HEK293T (cell line): Measurements from ENCODE around the gene RPTOR.

Experiments
- BHLHE40 ChIP-seq: fragments of 450-650 bp; IDR thresholded peaks from 2 replicates; pipeline ENCODE4 v1.6.1; 2016; ENCODE audit warnings: mild to moderate bottlenecking, moderate library complexity, borderline replicate concordance
- SUZ12 ChIP-seq: fragments of 450-650 bp; IDR thresholded peaks from 2 replicates; pipeline ENCODE4 v1.6.1; 2016; ENCODE audit warnings: mild to moderate bottlenecking
- TARDBP ChIP-seq: fragments of 450-650 bp; IDR thresholded peaks from 2 replicates; pipeline ENCODE4 v1.6.1; 2016

DNA sequence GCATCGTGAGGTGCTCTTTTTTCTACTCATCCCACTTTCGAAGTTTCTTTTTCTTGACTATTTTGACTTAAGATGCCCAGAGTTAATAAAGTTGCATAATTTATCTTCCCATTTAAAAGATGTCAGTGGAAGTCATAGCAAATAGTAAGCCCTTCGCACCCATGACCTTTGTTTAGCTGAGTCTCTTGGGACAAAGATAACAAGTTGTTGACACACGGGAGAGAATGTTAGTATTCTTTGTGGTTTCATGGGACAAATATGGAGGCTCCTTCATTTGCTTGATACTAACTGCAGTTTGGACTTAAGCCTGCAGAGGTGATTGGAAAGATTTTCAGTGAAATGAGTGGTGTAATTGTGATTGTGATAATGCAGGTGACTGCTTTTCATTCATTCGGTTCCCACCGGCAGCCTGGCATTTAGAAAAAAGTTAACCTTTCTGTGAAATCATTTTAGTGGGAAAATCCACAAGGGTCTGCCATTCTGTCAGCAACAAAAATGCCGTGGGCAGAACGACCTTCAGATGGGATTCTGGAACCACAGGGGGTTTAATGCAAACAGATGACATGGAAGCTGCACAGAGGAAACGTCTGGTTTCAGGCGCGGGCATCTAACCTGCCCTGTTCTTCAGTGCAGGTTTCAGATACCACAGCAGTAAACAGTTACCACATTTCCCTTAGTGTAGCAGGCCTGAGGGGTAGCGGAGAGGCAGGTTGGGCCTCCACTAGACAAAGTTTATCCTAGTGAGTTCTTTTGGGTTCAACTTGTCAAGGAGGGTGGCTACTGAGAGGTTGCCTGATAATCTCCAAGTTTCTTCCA lies 123.0 kb downstream of the RPTOR start:
- no peak for TF ChIP-seq BHLHE40
- TF ChIP-seq SUZ12 = no peak
- TF ChIP-seq TARDBP = no peak
